OCI-LY1 (cell line): ENCODE results near the gene CEACAM1.

Source experiments
- EZH2 ChIP-seq: fragments of 200-600 bp; sonication (generic), shearing (Covaris generic); IDR thresholded peaks from 2 replicates; pipeline ENCODE4 v1.8.0; 2017; ENCODE audit warnings: borderline replicate concordance, mixed run types, mild to moderate bottlenecking, antibody characterized with exemption, low read length, moderate library complexity, mixed read lengths
- TF ChIP-seq, protein P1 (sequence below): fragments of 200-600 bp; sonication (generic), shearing (Covaris generic); IDR thresholded peaks from 2 replicates; pipeline ENCODE4 v1.5.1; 2017; ENCODE audit warnings: mild to moderate bottlenecking, antibody characterized with exemption, low read length, moderate library complexity, mixed read lengths

DNA sequence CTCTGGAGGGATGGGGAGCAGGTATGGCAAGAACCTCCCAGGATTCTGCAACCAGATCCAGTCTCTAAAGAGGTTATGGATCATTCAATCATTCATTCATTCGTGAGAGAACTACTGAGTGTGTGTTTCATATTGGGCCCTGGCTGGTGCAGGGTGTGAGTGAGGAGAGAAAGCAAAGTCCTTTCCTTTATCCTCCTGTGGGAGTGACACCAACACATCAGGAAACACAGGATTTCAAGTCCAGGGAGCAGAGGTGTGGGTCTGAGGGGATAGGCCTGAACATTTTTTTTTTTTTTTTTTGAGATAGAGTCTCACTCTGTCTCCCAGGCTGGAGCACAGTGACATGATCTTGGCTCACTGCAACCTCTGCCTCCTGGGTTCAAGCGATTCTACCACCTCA, 3.3 kb downstream of the CEACAM1 start:
- TF ChIP-seq, protein P1, sequence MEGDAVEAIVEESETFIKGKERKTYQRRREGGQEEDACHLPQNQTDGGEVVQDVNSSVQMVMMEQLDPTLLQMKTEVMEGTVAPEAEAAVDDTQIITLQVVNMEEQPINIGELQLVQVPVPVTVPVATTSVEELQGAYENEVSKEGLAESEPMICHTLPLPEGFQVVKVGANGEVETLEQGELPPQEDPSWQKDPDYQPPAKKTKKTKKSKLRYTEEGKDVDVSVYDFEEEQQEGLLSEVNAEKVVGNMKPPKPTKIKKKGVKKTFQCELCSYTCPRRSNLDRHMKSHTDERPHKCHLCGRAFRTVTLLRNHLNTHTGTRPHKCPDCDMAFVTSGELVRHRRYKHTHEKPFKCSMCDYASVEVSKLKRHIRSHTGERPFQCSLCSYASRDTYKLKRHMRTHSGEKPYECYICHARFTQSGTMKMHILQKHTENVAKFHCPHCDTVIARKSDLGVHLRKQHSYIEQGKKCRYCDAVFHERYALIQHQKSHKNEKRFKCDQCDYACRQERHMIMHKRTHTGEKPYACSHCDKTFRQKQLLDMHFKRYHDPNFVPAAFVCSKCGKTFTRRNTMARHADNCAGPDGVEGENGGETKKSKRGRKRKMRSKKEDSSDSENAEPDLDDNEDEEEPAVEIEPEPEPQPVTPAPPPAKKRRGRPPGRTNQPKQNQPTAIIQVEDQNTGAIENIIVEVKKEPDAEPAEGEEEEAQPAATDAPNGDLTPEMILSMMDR = no peak
- TF ChIP-seq EZH2 = no peak
